ENCODE results near the gene DYNLT5. TPM values are rescaled to one million over a fixed set of nuclear protein-coding genes. Genes with fewer than 3 reads are reported as not detected.

Gene DYNLT5
- total RNA-seq, 3 donors from 2014 or later, result 0.32 to 1.0 (median 0.33) TPM

GRCh38 chr1:66737836-66738235 lies 14.4 kb upstream of the DYNLT5 start:
- DNase-seq (ENCODE audit: low spot score in 2 of 2), result no peak
- intact Hi-C loops (cut with DNase I; ENCODE audit: low total_unique reads), result no loop called here
- Histone ChIP-seq H3K27me3 (no peaks in the 10 kb centered on the region), H3K36me3 (no peaks in the 10 kb centered on the region), H3K4me3 (no peak overlapping the region), H3K4me1 (no peaks in the 10 kb centered on the region), H3K9me3 (no peaks in the 10 kb centered on the region), H3K27ac (no peak overlapping the region)
- no peak for TF ChIP-seq POLR2AphosphoS5 (IDR thresholded peaks at IDR 0.05)
- TF ChIP-seq POLR2A (IDR thresholded peaks at IDR 0.05), result no peak
- TF ChIP-seq, protein P1, sequence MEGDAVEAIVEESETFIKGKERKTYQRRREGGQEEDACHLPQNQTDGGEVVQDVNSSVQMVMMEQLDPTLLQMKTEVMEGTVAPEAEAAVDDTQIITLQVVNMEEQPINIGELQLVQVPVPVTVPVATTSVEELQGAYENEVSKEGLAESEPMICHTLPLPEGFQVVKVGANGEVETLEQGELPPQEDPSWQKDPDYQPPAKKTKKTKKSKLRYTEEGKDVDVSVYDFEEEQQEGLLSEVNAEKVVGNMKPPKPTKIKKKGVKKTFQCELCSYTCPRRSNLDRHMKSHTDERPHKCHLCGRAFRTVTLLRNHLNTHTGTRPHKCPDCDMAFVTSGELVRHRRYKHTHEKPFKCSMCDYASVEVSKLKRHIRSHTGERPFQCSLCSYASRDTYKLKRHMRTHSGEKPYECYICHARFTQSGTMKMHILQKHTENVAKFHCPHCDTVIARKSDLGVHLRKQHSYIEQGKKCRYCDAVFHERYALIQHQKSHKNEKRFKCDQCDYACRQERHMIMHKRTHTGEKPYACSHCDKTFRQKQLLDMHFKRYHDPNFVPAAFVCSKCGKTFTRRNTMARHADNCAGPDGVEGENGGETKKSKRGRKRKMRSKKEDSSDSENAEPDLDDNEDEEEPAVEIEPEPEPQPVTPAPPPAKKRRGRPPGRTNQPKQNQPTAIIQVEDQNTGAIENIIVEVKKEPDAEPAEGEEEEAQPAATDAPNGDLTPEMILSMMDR (IDR thresholded peaks at IDR 0.05), result no peak

- Histone ChIP-seq H3K27ac (no peak overlapping the region), H3K27me3 (no peaks in the 10 kb centered on the region), H3K36me3 (no peaks in the 10 kb centered on the region), H3K4me1 (no peaks in the 10 kb centered on the region), H3K4me3 (no peak overlapping the region), H3K9me3 (no peaks in the 10 kb centered on the region)
- TF ChIP-seq POLR2AphosphoS5 (IDR thresholded peaks at IDR 0.05) (no peak), POLR2A (IDR thresholded peaks at IDR 0.05) (no peak)
- TF ChIP-seq, protein P1 (IDR thresholded peaks at IDR 0.05), result no peak
- intact Hi-C loops (cut with DNase I; ENCODE audit: low total_unique reads), result no loop called here
- no peak for DNase-seq (ENCODE audit: low spot score in 2 of 2)
Observed at GRCh38 chr1:66739401-66740157, 12.7 kb upstream of the DYNLT5 start.

GRCh38 chr1:66745451-66745850 lies 6.8 kb upstream of the DYNLT5 start:
- Histone ChIP-seq H3K36me3 (no peaks in the 10 kb centered on the region), H3K27me3 (no peaks in the 10 kb centered on the region), H3K9me3 (no peaks in the 10 kb centered on the region), H3K27ac (no peak overlapping the region), H3K4me1 (no peaks in the 10 kb centered on the region), H3K4me3 (no peak overlapping the region)
- no peak for TF ChIP-seq POLR2A (IDR thresholded peaks at IDR 0.05)
- intact Hi-C loops (cut with DNase I; ENCODE audit: low total_unique reads), result no loop called here
- no peak for DNase-seq (ENCODE audit: low spot score in 2 of 2)

GRCh38 chr1:66747501-66747900 lies 4.8 kb upstream of the DYNLT5 start:
- TF ChIP-seq, protein P1 (IDR thresholded peaks at IDR 0.05), result no peak
- no peak for TF ChIP-seq POLR2A (IDR thresholded peaks at IDR 0.05)
- no peak for TF ChIP-seq POLR2AphosphoS5 (IDR thresholded peaks at IDR 0.05)
- DNase-seq (ENCODE audit: low spot score in 2 of 2), result no peak
- Histone ChIP-seq H3K9me3 (no peaks in the 10 kb centered on the region), H3K4me3 (no peak overlapping the region), H3K27ac (no peak overlapping the region), H3K27me3 (peaks cover 0 to 3% of the 10 kb centered on the region in 2 donors), H3K4me1 (no peaks in the 10 kb centered on the region), H3K36me3 (no peaks in the 10 kb centered on the region)
- intact Hi-C loops (cut with DNase I; ENCODE audit: low total_unique reads), result no loop called here

- H3K27me3 ChIP-seq, result peaks cover 0 to 10% of the 10 kb centered on the region in 2 donors
- TF ChIP-seq, protein P1 (IDR thresholded peaks at IDR 0.05), result no peak
- no peak for TF ChIP-seq POLR2AphosphoS5 (IDR thresholded peaks at IDR 0.05)
- intact Hi-C loops (cut with DNase I; ENCODE audit: low total_unique reads), result no loop called here
- H3K4me3 ChIP-seq, result no peak overlapping the region
- DNase-seq (ENCODE audit: low spot score in 2 of 2), result no peak
- H3K9me3 ChIP-seq, result no peaks in the 10 kb centered on the region
- H3K27ac ChIP-seq, result no peak overlapping the region
- H3K4me1 ChIP-seq, result no peaks in the 10 kb centered on the region
- H3K36me3 ChIP-seq, result no peaks in the 10 kb centered on the region
Observed at GRCh38 chr1:66750577-66750976, 1.7 kb upstream of the DYNLT5 start.

All from breast epithelium (tissue), 4 donors.